Activated CD4-positive, alpha-beta T cell treated with anti-CD3 and anti-CD28 coated beads, Interleukin-2, amount 10 ng/mL, durations not matched to agents 24 days and 14 days (primary cell): Measurements from ENCODE around the gene TRIM54. TPM values are rescaled to one million over a fixed set of nuclear protein-coding genes. Genes with fewer than 3 reads are reported as not detected.
"Not testable (repeated sequence)": the region's sequence is repeated elsewhere in the genome, so short reads cannot be mapped to it uniquely, and the experiment has no call there.

Source experiments
- DNase-seq: peaks from one replicate; pipeline ENCODE4 v3.0.0; 2022
- H3K27ac Mint-ChIP-seq: one replicate; pipeline ENCODE4 v1.8.0; 2022; ENCODE audit warnings: mild to moderate bottlenecking, mixed read lengths
- H3K27me3 Mint-ChIP-seq: one replicate; pipeline ENCODE4 v1.8.0; 2022; ENCODE audit warnings: mixed read lengths
- H3K36me3 Mint-ChIP-seq: one replicate; pipeline ENCODE4 v1.8.0; 2022; ENCODE audit warnings: low read depth, mild to moderate bottlenecking, mixed read lengths
- H3K4me1 Mint-ChIP-seq: one replicate; pipeline ENCODE4 v1.8.0; 2021; ENCODE audit warnings: mixed read lengths
- H3K4me3 Mint-ChIP-seq: one replicate; pipeline ENCODE4 v1.8.0; 2022; ENCODE audit warnings: mild to moderate bottlenecking, moderate library complexity, mixed read lengths
- H3K9me3 Mint-ChIP-seq: one replicate; pipeline ENCODE4 v1.8.0; 2021; ENCODE audit warnings: mixed read lengths
- intact Hi-C: fragments of 100-400 bp; cut with micrococcal nuclease; formaldehyde crosslinking; loops from one replicate; pipeline ENCODE4 v1.15.1; 2023
- total RNA-seq: library from RNA; stranded (reverse); gene quantifications from 2 replicates; pipeline ENCODE4 v1.2.3, GENCODE V29; 2022

TRIM54 gene
- total RNA-seq, 1 donor from 2014 or later = 0.33 TPM

- intact Hi-C loops = loop anchor here (1.0 to 5.0 kb wide), 4 partner anchors 16 to 319 kb away; no protein-coding TSS in a partner anchor
- Mint-ChIP-seq H3K9me3 (no peaks in the 10 kb centered on the region), H3K27me3 (peaks cover 19% of the 10 kb centered on the region), H3K4me3 (no peak overlapping the region), H3K36me3 (no peaks in the 10 kb centered on the region), H3K27ac (no peak overlapping the region), H3K4me1 (peaks cover 4% of the 10 kb centered on the region)
- DNase-seq = no peak
Observed at GRCh38 chr2:27280826-27281225, 1.4 kb upstream of the TRIM54 start.

DNA sequence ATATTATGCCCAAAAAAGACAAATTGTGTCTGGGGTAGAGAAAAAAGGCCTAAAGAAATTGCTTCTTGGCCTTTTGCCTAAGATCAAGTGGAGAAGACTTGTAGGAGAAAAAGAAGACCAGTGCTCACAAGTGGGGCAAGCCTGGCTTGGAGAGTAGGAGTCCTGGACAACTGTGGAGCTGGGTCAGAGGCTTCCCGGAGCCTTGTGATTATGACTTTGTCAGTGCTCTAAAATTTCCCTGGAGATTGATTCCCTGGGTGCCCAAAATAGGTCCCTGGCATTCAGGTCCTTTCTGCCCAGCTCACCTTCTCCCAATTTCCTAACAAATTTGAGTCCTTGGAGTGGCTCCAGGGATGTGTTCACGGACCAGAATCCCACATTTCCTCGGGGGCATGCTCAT is 787 bp upstream of the TRIM54 start:
- Mint-ChIP-seq H3K4me1 (peaks cover 4% of the 10 kb centered on the region), H3K27me3 (peaks cover 21% of the 10 kb centered on the region), H3K9me3 (no peaks in the 10 kb centered on the region), H3K36me3 (no peaks in the 10 kb centered on the region), H3K27ac (no peak overlapping the region), H3K4me3 (no peak overlapping the region)
- intact Hi-C loops = loop anchor here (2.0 to 5.0 kb wide), 2 partner anchors 17 to 319 kb away; no protein-coding TSS in a partner anchor
- DNase-seq = no peak

- DNase-seq = no peak
- Mint-ChIP-seq H3K4me3 (no peak overlapping the region), H3K27me3 (peaks cover 27% of the 10 kb centered on the region), H3K4me1 (peaks cover 4% of the 10 kb centered on the region), H3K9me3 (no peaks in the 10 kb centered on the region), H3K36me3 (no peaks in the 10 kb centered on the region), H3K27ac (no peak overlapping the region)
- intact Hi-C loops = loop anchor here (5.0 kb wide), 1 partner anchor 321 kb away; no protein-coding TSS in a partner anchor
Observed at GRCh38 chr2:27282892-27283291, 663 bp downstream of the TRIM54 start.

- H3K36me3 Mint-ChIP-seq = no peaks in the 10 kb centered on the region
- peaks cover under 1% of the 10 kb centered on the region for H3K4me1 Mint-ChIP-seq
- H3K4me3 Mint-ChIP-seq = no peak overlapping the region
- no peak overlapping the region for H3K27ac Mint-ChIP-seq
- intact Hi-C loops = loop anchor here (5.0 kb wide), 1 partner anchor 323 kb away; no protein-coding TSS in a partner anchor
- no peak for DNase-seq
- peaks cover 32% of the 10 kb centered on the region for H3K27me3 Mint-ChIP-seq
- H3K9me3 Mint-ChIP-seq = no peaks in the 10 kb centered on the region
Observed at GRCh38 chr2:27284996-27285395, 2.8 kb downstream of the TRIM54 start.

DNA sequence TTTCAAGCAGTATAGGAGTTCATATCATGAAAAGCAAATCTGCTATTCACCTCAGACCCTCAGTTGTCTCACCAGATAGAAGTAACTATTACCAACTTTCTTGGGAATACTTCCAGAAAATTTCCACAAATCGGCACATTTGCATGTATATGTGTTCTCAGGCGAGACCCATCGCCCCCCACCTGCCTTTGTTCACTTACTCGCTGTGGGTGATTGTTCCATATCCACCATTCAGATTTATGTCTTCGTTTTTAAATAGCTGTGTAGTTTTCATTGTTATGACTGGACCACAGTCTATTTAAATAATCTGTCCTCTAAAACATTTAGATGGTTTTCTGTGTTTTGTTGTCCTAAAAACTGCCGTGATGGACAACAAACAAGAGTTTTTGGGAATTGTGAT is 3.3 kb downstream of the TRIM54 start:
- peaks cover 32% of the 10 kb centered on the region for H3K27me3 Mint-ChIP-seq
- DNase-seq = no peak
- no peaks in the 10 kb centered on the region for H3K9me3 Mint-ChIP-seq
- intact Hi-C loops = no loop called here
- no peaks in the 10 kb centered on the region for H3K4me1 Mint-ChIP-seq
- no peak overlapping the region for H3K27ac Mint-ChIP-seq
- no peaks in the 10 kb centered on the region for H3K36me3 Mint-ChIP-seq
- H3K4me3 Mint-ChIP-seq = no peak overlapping the region

DNA sequence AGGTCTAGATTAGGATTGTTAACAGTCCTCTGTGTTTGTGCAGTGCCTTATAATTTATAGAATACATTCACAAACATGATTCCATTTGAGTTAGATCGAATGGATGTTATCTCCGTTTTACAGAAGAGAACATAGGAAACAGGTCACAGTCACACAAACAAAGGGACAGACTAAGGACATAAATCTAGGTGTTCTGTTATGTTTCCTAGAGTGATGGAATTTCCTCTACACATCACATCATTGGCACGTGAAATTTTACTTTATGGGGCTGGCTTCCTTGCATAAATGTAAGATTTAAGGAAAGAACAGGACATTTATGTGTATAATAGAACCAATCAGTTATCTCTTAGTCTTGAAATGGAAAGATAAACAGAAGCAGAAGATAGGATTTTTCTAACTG is 6.4 kb downstream of the TRIM54 start:
- H3K27me3 Mint-ChIP-seq = peaks cover 43% of the 10 kb centered on the region
- H3K4me1 Mint-ChIP-seq = no peaks in the 10 kb centered on the region
- no peaks in the 10 kb centered on the region for H3K9me3 Mint-ChIP-seq
- no peaks in the 10 kb centered on the region for H3K36me3 Mint-ChIP-seq
- H3K4me3 Mint-ChIP-seq = no peak overlapping the region
- no peak overlapping the region for H3K27ac Mint-ChIP-seq
- intact Hi-C loops = no loop called here
- DNase-seq = no peak

- Mint-ChIP-seq H3K4me1 (no peaks in the 10 kb centered on the region), H3K27me3 (peaks cover 38% of the 10 kb centered on the region)
Observed at GRCh38 chr2:27290549-27290948, 8.3 kb downstream of the TRIM54 start.

GRCh38 chr2:27291865-27292264 is 9.6 kb downstream of the TRIM54 start:
- H3K36me3 Mint-ChIP-seq = no peaks in the 10 kb centered on the region
- no peak for DNase-seq
- intact Hi-C loops = no loop called here
- H3K4me3 Mint-ChIP-seq = no peak overlapping the region
- no peaks in the 10 kb centered on the region for H3K9me3 Mint-ChIP-seq
- H3K27ac Mint-ChIP-seq = no peak overlapping the region
- H3K27me3 Mint-ChIP-seq = peaks cover 34% of the 10 kb centered on the region
- H3K4me1 Mint-ChIP-seq = no peaks in the 10 kb centered on the region

More at GRCh38 chr2:27290549-27290948, 8.3 kb downstream of the TRIM54 start:
- Mint-ChIP-seq H3K27ac (no peak overlapping the region), H3K4me3 (no peak overlapping the region), H3K36me3 (no peaks in the 10 kb centered on the region), H3K9me3 (no peaks in the 10 kb centered on the region)
- intact Hi-C loops = no loop called here
- no peak for DNase-seq

- intact Hi-C loops = no loop called here
- Mint-ChIP-seq H3K36me3 (no peaks in the 10 kb centered on the region), H3K27me3 (peaks cover 21% of the 10 kb centered on the region), H3K4me3 (no peak overlapping the region), H3K27ac (no peak overlapping the region), H3K4me1 (no peaks in the 10 kb centered on the region), H3K9me3 (no peaks in the 10 kb centered on the region)
- DNase-seq = no peak
Observed at GRCh38 chr2:27294928-27295327, 12.7 kb downstream of the TRIM54 start.

DNA sequence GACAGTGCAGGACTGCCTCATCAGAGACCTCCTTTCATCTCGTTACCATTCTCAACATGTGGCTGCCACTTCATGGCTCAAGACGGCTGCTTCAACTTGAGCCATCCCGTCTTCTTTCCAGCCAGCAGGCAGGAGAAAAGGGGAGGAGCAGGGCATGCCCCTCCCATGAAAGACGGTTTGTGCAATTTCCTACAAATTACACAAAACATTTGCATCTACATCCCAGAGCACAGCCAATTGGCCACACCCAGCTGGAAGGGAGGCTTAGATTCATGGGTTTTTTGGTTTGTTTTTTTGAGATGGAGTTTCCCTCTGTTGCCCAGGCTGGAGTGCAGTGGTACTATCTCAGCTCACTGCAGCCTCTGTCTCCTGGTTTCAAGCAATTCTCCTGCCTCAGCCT is 14.3 kb downstream of the TRIM54 start:
- no peaks in the 10 kb centered on the region for H3K36me3 Mint-ChIP-seq
- H3K9me3 Mint-ChIP-seq = no peaks in the 10 kb centered on the region
- peaks cover 19% of the 10 kb centered on the region for H3K27me3 Mint-ChIP-seq
- intact Hi-C loops = no loop called here
- H3K4me3 Mint-ChIP-seq = no peak overlapping the region
- H3K4me1 Mint-ChIP-seq = no peaks in the 10 kb centered on the region
- no peak overlapping the region for H3K27ac Mint-ChIP-seq
- DNase-seq = no peak

DNA sequence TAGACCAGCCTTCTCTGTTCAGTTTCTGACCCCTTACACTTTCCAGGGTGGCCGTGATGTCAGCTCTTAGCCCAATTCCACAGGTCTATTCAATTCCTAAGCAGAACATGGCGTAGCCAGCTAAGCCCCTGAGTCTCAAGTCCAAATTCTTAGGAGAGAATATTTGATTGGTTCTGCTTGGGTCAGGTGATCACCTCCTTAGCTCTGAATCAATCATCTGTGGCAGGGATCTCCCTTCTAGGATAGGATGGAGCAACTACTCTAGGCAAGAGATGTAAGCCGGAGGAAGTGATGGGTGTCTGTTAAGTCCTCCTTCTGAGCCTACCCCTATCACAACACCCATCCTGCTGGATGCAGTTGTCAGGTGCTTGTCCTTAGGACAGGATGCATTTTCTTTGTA is 15.0 kb downstream of the TRIM54 start:
- H3K4me3 Mint-ChIP-seq = no peak overlapping the region
- no peaks in the 10 kb centered on the region for H3K4me1 Mint-ChIP-seq
- H3K9me3 Mint-ChIP-seq = no peaks in the 10 kb centered on the region
- intact Hi-C loops = no loop called here
- no peaks in the 10 kb centered on the region for H3K36me3 Mint-ChIP-seq
- no peak for DNase-seq
- H3K27ac Mint-ChIP-seq = no peak overlapping the region
- peaks cover 13% of the 10 kb centered on the region for H3K27me3 Mint-ChIP-seq

DNA sequence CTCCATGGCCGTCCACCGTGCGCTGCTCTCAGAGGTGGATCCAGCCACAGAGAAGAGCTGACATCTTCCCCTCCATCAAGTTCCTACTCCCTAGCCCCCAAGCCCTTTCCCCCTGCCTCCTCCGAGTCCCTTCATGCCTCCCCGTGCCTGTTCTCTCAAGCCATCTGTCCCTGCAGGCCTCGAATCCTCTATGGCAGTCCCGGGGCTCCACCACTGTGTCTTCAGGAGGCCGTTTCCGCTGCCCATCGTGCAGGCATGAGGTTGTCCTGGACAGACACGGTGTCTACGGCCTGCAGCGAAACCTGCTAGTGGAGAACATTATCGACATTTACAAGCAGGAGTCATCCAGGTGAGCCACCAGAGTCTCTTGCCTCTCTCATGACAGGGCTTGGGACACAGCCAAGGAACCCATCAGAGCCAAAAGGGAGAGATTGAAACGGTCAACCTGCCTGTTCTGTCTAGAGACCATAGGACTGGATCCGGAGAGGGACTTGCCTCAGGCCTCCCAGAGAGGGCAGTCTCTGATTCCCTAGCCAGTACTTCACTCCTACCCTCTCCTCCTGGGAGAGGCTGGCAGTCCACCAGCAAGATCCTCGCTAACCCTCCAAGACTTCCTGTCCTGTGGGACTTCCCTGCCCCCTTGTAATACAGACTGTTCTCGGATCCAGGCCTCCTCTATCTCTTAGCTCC is 16.3 kb downstream of the TRIM54 start:
- Mint-ChIP-seq H3K27me3 (peaks cover 4% of the 10 kb centered on the region), H3K36me3 (no peaks in the 10 kb centered on the region), H3K4me1 (peaks cover 5% of the 10 kb centered on the region), H3K4me3 (no peak overlapping the region), H3K9me3 (no peaks in the 10 kb centered on the region), H3K27ac (no peak overlapping the region)
- intact Hi-C loops = no loop called here
- no peak for DNase-seq

DNA sequence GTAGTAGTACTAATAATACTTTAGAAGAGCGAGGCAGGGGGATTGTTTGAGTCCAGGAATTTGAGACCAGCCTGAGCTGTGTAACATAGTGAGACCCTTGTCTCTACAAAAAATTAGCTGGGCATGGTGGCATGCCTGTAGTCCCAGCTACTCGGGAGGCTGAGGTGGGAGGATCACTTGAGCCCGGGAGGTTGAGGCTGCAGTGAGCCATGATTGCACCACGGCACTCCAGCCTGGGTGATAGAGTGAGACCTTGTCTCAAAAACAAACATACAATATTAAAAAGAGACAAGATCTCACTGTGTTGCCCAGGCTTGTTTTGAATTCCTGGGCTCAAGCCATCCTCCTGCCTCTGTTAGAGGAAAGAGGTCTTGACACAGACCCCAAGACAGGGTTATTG is 18.4 kb downstream of the TRIM54 start:
- H3K4me3 Mint-ChIP-seq, intact Hi-C loops, H3K4me1 Mint-ChIP-seq, DNase-seq, H3K9me3 Mint-ChIP-seq, H3K36me3 Mint-ChIP-seq, H3K27ac Mint-ChIP-seq: not testable (repeated sequence)
- peaks cover 15% of the 10 kb centered on the region for H3K27me3 Mint-ChIP-seq

DNA sequence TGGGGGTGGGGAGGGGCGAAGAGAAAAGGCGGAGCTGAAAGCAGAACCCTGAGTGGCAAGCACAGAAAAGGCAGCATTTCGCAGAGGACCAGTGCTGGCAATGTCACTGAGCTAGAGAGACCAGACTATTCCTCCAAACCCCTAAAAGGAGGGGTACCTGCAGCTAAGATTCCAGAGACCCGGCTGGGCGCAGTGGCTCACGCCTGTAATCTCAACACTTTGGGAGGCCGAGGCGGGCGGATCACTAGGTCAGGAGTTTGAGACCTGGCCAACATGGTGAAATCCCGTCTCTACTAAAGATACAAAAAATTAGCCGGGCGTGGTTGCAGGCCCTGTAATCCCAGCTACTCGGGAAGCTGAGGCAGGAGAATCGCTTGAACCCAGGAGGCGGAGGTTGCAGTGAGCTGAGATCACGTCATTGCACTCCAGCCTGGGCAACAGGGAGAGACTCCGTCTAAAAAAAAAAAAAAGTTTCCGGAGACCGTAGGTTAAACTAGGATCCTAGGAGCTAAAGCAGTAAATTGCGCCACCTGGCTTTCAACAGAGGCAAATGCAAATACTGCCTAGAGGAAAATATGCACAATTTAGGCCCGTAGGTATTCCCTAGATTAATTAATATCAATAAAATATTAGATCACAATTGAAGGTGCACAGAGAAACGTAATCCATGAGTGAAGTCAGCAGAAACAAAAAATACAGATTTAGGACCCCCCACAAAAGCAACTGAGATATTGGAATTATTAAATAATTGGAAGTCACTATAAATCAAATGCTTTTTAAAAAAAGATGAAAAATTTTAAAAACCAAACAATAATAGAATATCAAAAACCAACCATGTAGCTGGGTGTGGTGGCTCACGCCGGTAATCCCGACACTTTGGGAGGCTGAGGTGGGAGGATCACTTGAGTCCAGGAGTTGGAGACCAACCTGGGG is 21.1 kb downstream of the TRIM54 start:
- no peak overlapping the region for H3K27ac Mint-ChIP-seq
- peak; percentile 85 for DNase-seq

More for the DNA sequence above, 21.1 kb downstream of the TRIM54 start:
- Mint-ChIP-seq H3K36me3 (no peaks in the 10 kb centered on the region), H3K9me3 (no peaks in the 10 kb centered on the region), H3K4me1 (peaks cover 5% of the 10 kb centered on the region), H3K4me3 (peak overlapping the region; percentile 71), H3K27me3 (peaks cover 19% of the 10 kb centered on the region)
- intact Hi-C loops = loop anchor here (1.0 to 2.0 kb wide), 3 partner anchors 41 to 205 kb away; partner anchors contain the start of gene SLC30A3
